H1 (cell line): ENCODE results near the gene LRP5. TPM values are rescaled to one million over a fixed set of nuclear protein-coding genes. Genes with fewer than 3 reads are reported as not detected.

Source experiments
- CTCF ChIA-PET: fragments of 300-600 bp; sonication (Branson Sonifier 250); formaldehyde crosslinking; loops from one replicate; lab custom pipeline; 2021; ENCODE audit not compliant: partially characterized antibody; lab: Charles Lee
- POLR2A ChIA-PET: fragments of 300-600 bp; sonication (Branson Sonifier 250); formaldehyde crosslinking; loops from one replicate; lab custom pipeline; 2021; ENCODE audit warnings: inconsistent platforms; ENCODE audit not compliant: partially characterized antibody; lab: Charles Lee
- DNase-seq, 2 experiments: peaks; one replicate each; pipeline versions ENCODE4 v3.0.0 to v3.0.0-alpha.2; 2010 to 2022; ENCODE audit warnings: low spot score in 2 of 2, low read depth in 1 of 2, mixed read lengths in 1 of 2
- FAIRE-seq: peaks from 2 replicates; lab custom pipeline; 2011; peaks lifted over from hg19 to GRCh38; lab: Jason Lieb, UNC
- H2AFZ ChIP-seq: 2 replicates; pipeline ENCODE4 v1.8.1; 2012; ENCODE audit warnings: low read length, inconsistent platforms
- H2AK5ac ChIP-seq: 2 replicates; pipeline ENCODE4 v1.6.1; 2013; ENCODE audit warnings: low read depth, low read length
- H2BK120ac ChIP-seq: replicated peaks from 2 replicates; pipeline ENCODE3; 2013; ENCODE audit warnings: low read depth, low read length, inconsistent platforms
- H2BK12ac ChIP-seq: 2 replicates; pipeline ENCODE4 v1.6.1; 2013; ENCODE audit warnings: low read depth, low read length
- H2BK15ac ChIP-seq: 2 replicates; pipeline ENCODE4 v1.6.1; 2013; ENCODE audit warnings: low read length
- H2BK20ac ChIP-seq: 2 replicates; pipeline ENCODE4 v1.6.1; 2013; ENCODE audit warnings: low read length
- H2BK5ac ChIP-seq: 2 replicates; pipeline ENCODE4 v1.6.1; 2013; ENCODE audit warnings: low read depth, low read length
- H3K14ac ChIP-seq: 2 replicates; pipeline ENCODE4 v1.6.1; 2013; ENCODE audit warnings: inconsistent platforms; ENCODE audit not compliant: insufficient read length
- H3K18ac ChIP-seq: 2 replicates; pipeline ENCODE4 v1.6.1; 2013; ENCODE audit warnings: low read length; ENCODE audit errors: extremely low read depth
- H3K23ac ChIP-seq: 2 replicates; pipeline ENCODE4 v1.6.1; 2013; ENCODE audit warnings: inconsistent platforms; ENCODE audit not compliant: insufficient read length
- H3K23me2 ChIP-seq: 2 replicates; pipeline ENCODE4 v1.6.1; 2013; ENCODE audit warnings: low read depth, low read length
- H3K27ac ChIP-seq: 2 replicates; pipeline ENCODE4 v1.6.1; 2011; ENCODE audit warnings: low read depth, low read length, inconsistent platforms
- H3K27me3 ChIP-seq, 4 experiments: replicated peaks in 1 of 4; 1 replicate in 1 of 4; 2 replicates in 3 of 4; pipeline versions ENCODE4 v1.6.1 to v1.8.1; 2011 to 2013; ENCODE audit warnings: low read length in 3 of 4, mild to moderate bottlenecking in 3 of 4, inconsistent platforms in 2 of 4, mixed read lengths in 2 of 4, moderate library complexity in 1 of 4; ENCODE audit not compliant: control insufficient read depth in 3 of 4, insufficient read depth in 3 of 4; ENCODE audit errors: extremely low read depth in 1 of 4
- H3K36me3 ChIP-seq, 4 experiments: 2 replicates each; pipeline versions ENCODE4 v1.6.1 to v1.8.1; 2011 to 2013; ENCODE audit warnings: mild to moderate bottlenecking in 4 of 4, low read length in 3 of 4, moderate library complexity in 2 of 4, control low read depth in 1 of 4, inconsistent platforms in 1 of 4; ENCODE audit not compliant: insufficient read depth in 4 of 4, control insufficient read depth in 2 of 4
- H3K4ac ChIP-seq: replicated peaks from 2 replicates; pipeline ENCODE3; 2013; ENCODE audit warnings: low read length, low read depth, mixed read lengths, inconsistent platforms; ENCODE audit not compliant: insufficient read length
- H3K4me1 ChIP-seq, 4 experiments: replicated peaks in 1 of 4; 1 replicate in 1 of 4; 2 replicates in 3 of 4; pipeline versions ENCODE4 v1.6.1 to v1.8.1; 2011 to 2013; ENCODE audit warnings: low read length in 3 of 4, inconsistent platforms in 2 of 4, mixed read lengths in 1 of 4; ENCODE audit not compliant: insufficient read depth in 4 of 4, control insufficient read depth in 3 of 4
- H3K4me2 ChIP-seq, 2 experiments: 2 replicates each; pipeline versions ENCODE4 v1.6.1 to v1.8.1; 2011 to 2013; ENCODE audit warnings: low read depth in 2 of 2, low read length in 2 of 2, control low read depth in 1 of 2, inconsistent platforms in 1 of 2, mild to moderate bottlenecking in 1 of 2; ENCODE audit not compliant: insufficient read depth in 1 of 2
- H3K4me3 ChIP-seq, 4 experiments: fragments of 200-600, 300-600 bp in 1 of 4; sonication (generic), shearing (Covaris generic), sonication (Bioruptor Twin) in 1 of 4; 2 replicates each; pipeline versions ENCODE4 v1.5.1 to v1.8.1; 2011 to 2016; ENCODE audit warnings: low read length in 4 of 4, low read depth in 3 of 4, control low read depth in 2 of 4, inconsistent platforms in 2 of 4, mild to moderate bottlenecking in 2 of 4, mixed read lengths in 1 of 4, moderate library complexity in 1 of 4; ENCODE audit not compliant: insufficient read depth in 2 of 4; ENCODE audit errors: extremely low read depth in 1 of 4
- H3K56ac ChIP-seq: replicated peaks from 2 replicates; pipeline ENCODE3; 2013; ENCODE audit warnings: low read depth, mild to moderate bottlenecking, mixed read lengths, low read length, inconsistent platforms; ENCODE audit not compliant: insufficient read length
- H3K79me1 ChIP-seq: 2 replicates; pipeline ENCODE4 v1.6.1; 2013; ENCODE audit warnings: low read depth, low read length, control low read depth
- H3K79me2 ChIP-seq, 2 experiments: 2 replicates each; pipeline versions ENCODE4 v1.6.1 to v1.8.1; 2012 to 2013; ENCODE audit warnings: low read length in 2 of 2, mild to moderate bottlenecking in 2 of 2, inconsistent platforms in 1 of 2; ENCODE audit not compliant: insufficient read depth in 2 of 2, control insufficient read depth in 1 of 2
- H3K9ac ChIP-seq, 4 experiments: replicated peaks in 1 of 4; 1 replicate in 1 of 4; 2 replicates in 3 of 4; pipeline versions ENCODE4 v1.6.1 to v1.8.1; 2011 to 2013; ENCODE audit warnings: low read depth in 3 of 4, low read length in 3 of 4, control low read depth in 2 of 4, mild to moderate bottlenecking in 2 of 4, moderate library complexity in 2 of 4, inconsistent platforms in 1 of 4; ENCODE audit errors: extremely low read depth in 1 of 4
- H3K9me3 ChIP-seq, 2 experiments: 2 replicates each; pipeline versions ENCODE4 v1.6.1 to v1.8.1; 2012 to 2013; ENCODE audit warnings: mild to moderate bottlenecking in 2 of 2, moderate library complexity in 2 of 2, control low read depth in 1 of 2, inconsistent platforms in 1 of 2, low read depth in 1 of 2, low read length in 1 of 2, mixed read lengths in 1 of 2; ENCODE audit not compliant: insufficient read depth in 2 of 2
- H4K20me1 ChIP-seq, 2 experiments: replicated peaks in 1 of 2; 2 replicates each; pipeline versions ENCODE3 to v1.8.1; 2011 to 2013; ENCODE audit warnings: inconsistent platforms in 2 of 2, low read length in 2 of 2, mild to moderate bottlenecking in 1 of 2; ENCODE audit not compliant: insufficient read depth in 2 of 2, control insufficient read depth in 1 of 2
- H4K5ac ChIP-seq: 2 replicates; pipeline ENCODE4 v1.6.1; 2013; ENCODE audit warnings: low read length, low read depth, mixed read lengths, inconsistent platforms; ENCODE audit not compliant: insufficient read length
- H4K8ac ChIP-seq: 2 replicates; pipeline ENCODE4 v1.8.0; 2013; ENCODE audit warnings: mild to moderate bottlenecking, moderate library complexity, low read length, inconsistent platforms; ENCODE audit not compliant: insufficient read depth; ENCODE audit errors: extremely low read depth
- H4K91ac ChIP-seq: replicated peaks from 2 replicates; pipeline ENCODE3; 2013; ENCODE audit warnings: low read length, mixed read lengths, inconsistent platforms; ENCODE audit not compliant: insufficient read length
- BACH1 ChIP-seq: IDR thresholded peaks from 2 replicates; pipeline ENCODE4 v1.6.1; 2012; ENCODE audit warnings: low read length, improper control_type of control experiment
- CHD1 ChIP-seq: IDR thresholded peaks from 2 replicates; pipeline ENCODE4 v1.6.1; 2012; ENCODE audit warnings: low read depth, low read length, improper control_type of control experiment
- MAFK ChIP-seq: IDR thresholded peaks from 2 replicates; pipeline ENCODE4 v1.6.1; 2012; ENCODE audit warnings: low read depth, mild to moderate bottlenecking, improper control_type of control experiment, low read length
- PHF8 ChIP-seq: fragments of 200-600 bp; sonication (generic); conservative IDR thresholded peaks from 2 replicates; pipeline ENCODE4 v1.7.1; 2012; ENCODE audit warnings: low read depth, mild to moderate bottlenecking, inconsistent platforms, low read length, moderate library complexity
- RBBP5 ChIP-seq: IDR thresholded peaks from 2 replicates; pipeline ENCODE4 v1.7.1; 2012; ENCODE audit warnings: low read depth, mild to moderate bottlenecking, inconsistent platforms, low read length, moderate library complexity, borderline replicate concordance
- SUZ12 ChIP-seq: fragments of 200-600 bp; sonication (generic); IDR thresholded peaks from 2 replicates; pipeline ENCODE4 v1.6.1; 2012; ENCODE audit warnings: mild to moderate bottlenecking, inconsistent platforms, low read length, moderate library complexity, mixed read lengths
- WGBS, 2 experiments: shearing (Covaris generic) in 1 of 2; methylation state at CpG; one replicate each; pipeline versions ENCODE4 v1.1.6 to v1.1.7; 2013 to 2015; ENCODE audit warnings: low lambda C conversion rate in 2 of 2, mixed read lengths in 2 of 2, inconsistent platforms in 1 of 2, low coverage in 1 of 2, missing lambda C conversion rate in 1 of 2; ENCODE audit not compliant: insufficient replicate concordance in 2 of 2, insufficient coverage in 1 of 2, insufficient read length in 1 of 2; ENCODE audit errors: extremely low coverage in 1 of 2, missing lambda C conversion rate in 1 of 2; 5-methylcytosine and 5-hydroxymethylcytosine counted together
- polyA plus RNA-seq, 7 experiments: library from polyadenylated mRNA; depleted of rRNA in 3 of 7; stranded (reverse) in 5 of 7; unstranded in 2 of 7; fragments of >200 nt in 5 of 7; fragments of 200-250 nt in 2 of 7; gene quantifications; 1 replicate in 5 of 7; 2 replicates in 1 of 7; 4 replicates in 1 of 7; pipeline versions ENCODE4 v1.2.1 to v1.2.3, GENCODE V29; 2011 to 2013; ENCODE audit warnings: missing spikeins in 2 of 7, mixed read lengths in 2 of 7
- total RNA-seq: library from RNA; stranded (reverse); fragmentation: NEBNext Ultra II Directional; extraction: Animal tissue kit (Norgen Biotek cat#: 25700); gene quantifications from 2 replicates; pipeline ENCODE4 v1.2.1, GENCODE V29; 2021

Gene LRP5
- total and polyA plus RNA-seq, 2 of the 8 experiments (the other 6 are each of a cell fraction or from before 2014, with no cell fraction given): 19.0 to 38.9 TPM

DNA sequence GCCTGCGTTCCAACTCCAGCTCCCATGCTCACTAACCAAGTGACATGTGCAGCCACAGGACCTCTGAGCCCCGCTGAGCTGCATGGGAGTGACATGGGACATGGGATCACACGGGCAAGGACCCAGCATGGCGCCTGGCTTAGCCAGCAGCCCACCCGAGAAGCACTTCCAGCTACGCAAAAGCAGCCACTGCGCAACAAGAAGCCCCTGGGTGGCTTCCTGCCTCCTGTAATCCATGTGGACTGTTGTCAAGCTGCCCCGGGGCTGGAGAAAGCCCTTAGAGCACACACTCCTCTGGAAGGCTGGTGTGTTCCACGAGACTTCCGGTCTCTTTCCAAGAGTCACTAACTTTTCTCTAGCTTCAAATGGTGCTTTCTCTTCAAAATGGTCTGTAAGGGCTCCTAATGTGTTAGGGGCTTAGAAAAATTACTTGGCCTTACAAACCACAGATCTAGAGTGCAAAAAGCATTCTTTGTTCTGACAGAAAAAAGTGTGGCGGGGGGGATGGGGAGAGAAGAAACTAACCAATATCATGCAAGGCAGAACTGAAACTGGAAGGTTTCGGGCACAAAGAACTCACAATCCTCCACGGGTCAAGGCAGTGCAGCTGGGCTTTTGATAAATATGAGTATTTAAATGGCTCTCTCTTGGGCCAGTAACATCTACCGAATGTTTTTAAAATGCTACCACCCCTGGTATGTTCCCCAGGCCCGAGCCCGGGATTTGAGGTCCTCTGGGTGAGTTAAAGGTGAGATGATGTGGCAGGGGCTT is 46.1 kb upstream of the LRP5 start:
- no peak overlapping the region for H3K4ac ChIP-seq
- H3K56ac ChIP-seq: no peak overlapping the region
- no peak overlapping the region for H2BK12ac ChIP-seq
- TF ChIP-seq RBBP5 (no peak), MAFK (no peak), BACH1 (no peak), PHF8 (no peak), SUZ12 (no peak), CHD1 (no peak)
- H3K23me2 ChIP-seq: peaks cover 7% of the 10 kb centered on the region; the same call in 1 of the 2 replicates
- H3K9ac ChIP-seq: no peak overlapping the region
- H3K23ac ChIP-seq: no peak overlapping the region
- no peak overlapping the region for H2AK5ac ChIP-seq
- no peak overlapping the region for H2BK5ac ChIP-seq
- no peak overlapping the region for H3K18ac ChIP-seq
- ChIA-PET CTCF (interaction anchor here (0.6 to 5.2 kb wide), 7 partner anchors 9 to 712 kb away, joined by 3 to 24 read pairs (median 3); partner anchors contain the start of gene NUDT8), POLR2A (interaction anchor here (0.8 to 2.1 kb wide), 5 partner anchors 8 to 52 kb away, joined by 3 to 9 read pairs (median 3); no protein-coding TSS in a partner anchor)
- H3K79me2 ChIP-seq: peaks cover 0 to 21% of the 10 kb centered on the region in 2 experiments; a peak in 3 of 4 replicates
- no peak overlapping the region for H3K4me2 ChIP-seq
- H4K5ac ChIP-seq: no peak overlapping the region
- peaks cover 4 to 10% of the 10 kb centered on the region in 2 experiments for H4K20me1 ChIP-seq
- H4K91ac ChIP-seq: no peak overlapping the region
- no peak overlapping the region for H3K27ac ChIP-seq
- FAIRE-seq (no peak), DNase-seq (no peak)
- H2AFZ ChIP-seq: no peak overlapping the region
- WGBS, 2 experiments: 91% methylated on average over 16 of the region's 16 CpGs; no CpG with 5 or more reads in 1 of the 2 experiments
- peaks cover 12% of the 10 kb centered on the region for H3K79me1 ChIP-seq
- no peak overlapping the region for H4K8ac ChIP-seq
- no peak overlapping the region for H2BK120ac ChIP-seq
- H3K4me1 ChIP-seq: peaks cover 0 to 3% (median 1%) of the 10 kb centered on the region in 4 experiments; a peak in 3 of 7 replicates
- no peak overlapping the region for H3K4me3 ChIP-seq
- H2BK20ac ChIP-seq: no peak overlapping the region
- H3K36me3 ChIP-seq: peaks cover 16 to 47% (median 37%) of the 10 kb centered on the region in 4 experiments
- H2BK15ac ChIP-seq: no peak overlapping the region
- no peak overlapping the region for H3K14ac ChIP-seq
- no peaks in the 10 kb centered on the region for H3K27me3 ChIP-seq
- no peaks in the 10 kb centered on the region for H3K9me3 ChIP-seq
